Measurements from ENCODE around the gene CLEC2D. TPM values are rescaled to one million over a fixed set of nuclear protein-coding genes. Genes with fewer than 3 reads are reported as not detected.

CLEC2D gene
- total and polyA plus RNA-seq, 4 donors, result 0.16 to 3.7 (median 3.0) TPM

- WGBS, result 74% methylated on average over 2 of the region's 2 CpGs
- no peak overlapping the region for H3K9ac ChIP-seq (ENCODE audit: low read depth in 1 of 2, low read length in 2 of 2)
- H3K36me3 ChIP-seq (ENCODE audit: control insufficient read depth in 4 of 4, insufficient read depth in 3 of 4, low read depth in 1 of 4, low read length in 3 of 4), result peaks cover 0 to 2% (median 0%) of the 10 kb centered on the region in 4 donors
- no peak overlapping the region for H3K4me3 ChIP-seq (ENCODE audit: low read depth in 1 of 3, low read length in 3 of 3)
- DNase-seq (ENCODE audit: low spot score), result no peak
- TF ChIP-seq NR2F2 (IDR thresholded peaks at IDR 0.05) (peak; percentile 29), RAD21 (IDR thresholded peaks at IDR 0.05) (no peak)
- H3K27me3 ChIP-seq (ENCODE audit: control insufficient read depth in 4 of 4, insufficient read depth in 4 of 4, low read length in 3 of 4), result no peaks in the 10 kb centered on the region
- no peaks in the 10 kb centered on the region for H3K4me1 ChIP-seq (ENCODE audit: control insufficient read depth in 4 of 4, insufficient read depth in 4 of 4, low read length in 3 of 4)
- H3K27ac ChIP-seq (ENCODE audit: low read depth in 1 of 2, low read length in 2 of 2), result no peak overlapping the region
- H3K9me3 ChIP-seq (ENCODE audit: control insufficient read depth in 4 of 4, low read length in 3 of 4), result no peaks in the 10 kb centered on the region
Measured at GRCh38 chr12:9699898-9700605, 30.5 kb downstream of the CLEC2D start.

- WGBS, result 83% methylated on average over 2 of the region's 2 CpGs
- no peak for DNase-seq (ENCODE audit: low spot score)
- H3K9ac ChIP-seq (ENCODE audit: low read depth in 1 of 2, low read length in 2 of 2), result no peak overlapping the region
- no peaks in the 10 kb centered on the region for H3K4me1 ChIP-seq (ENCODE audit: control insufficient read depth in 4 of 4, insufficient read depth in 4 of 4, low read length in 3 of 4)
- H3K4me3 ChIP-seq (ENCODE audit: low read depth in 1 of 3, low read length in 3 of 3), result no peak overlapping the region
- H3K9me3 ChIP-seq (ENCODE audit: control insufficient read depth in 4 of 4, low read length in 3 of 4), result no peaks in the 10 kb centered on the region
- H3K36me3 ChIP-seq (ENCODE audit: control insufficient read depth in 4 of 4, insufficient read depth in 3 of 4, low read depth in 1 of 4, low read length in 3 of 4), result no peaks in the 10 kb centered on the region
- H3K27ac ChIP-seq (ENCODE audit: low read depth in 1 of 2, low read length in 2 of 2), result no peak overlapping the region
- no peaks in the 10 kb centered on the region for H3K27me3 ChIP-seq (ENCODE audit: control insufficient read depth in 4 of 4, insufficient read depth in 4 of 4, low read length in 3 of 4)
- TF ChIP-seq FOXA2 (IDR thresholded peaks at IDR 0.05), result no peak
- no peak for TF ChIP-seq ATF3 (IDR thresholded peaks at IDR 0.05)
- no peak for TF ChIP-seq HNF4G (IDR thresholded peaks at IDR 0.05)
- no peak for TF ChIP-seq RAD21 (IDR thresholded peaks at IDR 0.05)
- no peak for TF ChIP-seq SP1 (IDR thresholded peaks at IDR 0.05)
- no peak for TF ChIP-seq ZBTB33 (IDR thresholded peaks at IDR 0.05)
- no peak for TF ChIP-seq GABPA (IDR thresholded peaks at IDR 0.05 in 1 of 2, conservative IDR thresholded peaks at IDR 0.05 in 1 of 2)
- TF ChIP-seq REST (IDR thresholded peaks at IDR 0.05), result no peak
- TF ChIP-seq YY1 (IDR thresholded peaks at IDR 0.05), result no peak
- no peak for TF ChIP-seq JUND (IDR thresholded peaks at IDR 0.05)
- no peak for TF ChIP-seq CTCF (IDR thresholded peaks at IDR 0.05; ENCODE audit: low read depth, low read length, missing input control)
- no peak for TF ChIP-seq EGR1 (IDR thresholded peaks at IDR 0.05; ENCODE audit: low read depth in 2 of 2)
- TF ChIP-seq MAX (IDR thresholded peaks at IDR 0.05), result no peak
- TF ChIP-seq NR2F2 (IDR thresholded peaks at IDR 0.05), result no peak
- no peak for TF ChIP-seq TAF1 (conservative IDR thresholded peaks at IDR 0.05)
- TF ChIP-seq HNF4A (conservative IDR thresholded peaks at IDR 0.05), result no peak
- no peak for TF ChIP-seq FOXA1 (IDR thresholded peaks at IDR 0.05)
Measured at GRCh38 chr12:9700606-9700956, 31.1 kb downstream of the CLEC2D start.

All from liver (tissue), 9 donors.